ENCODE measurements around the gene GFER. TPM values are rescaled to one million over a fixed set of nuclear protein-coding genes. Genes with fewer than 3 reads are reported as not detected.

Gene GFER
- total and polyA plus RNA-seq, 4 donors = 7.4 to 28.4 (median 15.1) TPM

DNA sequence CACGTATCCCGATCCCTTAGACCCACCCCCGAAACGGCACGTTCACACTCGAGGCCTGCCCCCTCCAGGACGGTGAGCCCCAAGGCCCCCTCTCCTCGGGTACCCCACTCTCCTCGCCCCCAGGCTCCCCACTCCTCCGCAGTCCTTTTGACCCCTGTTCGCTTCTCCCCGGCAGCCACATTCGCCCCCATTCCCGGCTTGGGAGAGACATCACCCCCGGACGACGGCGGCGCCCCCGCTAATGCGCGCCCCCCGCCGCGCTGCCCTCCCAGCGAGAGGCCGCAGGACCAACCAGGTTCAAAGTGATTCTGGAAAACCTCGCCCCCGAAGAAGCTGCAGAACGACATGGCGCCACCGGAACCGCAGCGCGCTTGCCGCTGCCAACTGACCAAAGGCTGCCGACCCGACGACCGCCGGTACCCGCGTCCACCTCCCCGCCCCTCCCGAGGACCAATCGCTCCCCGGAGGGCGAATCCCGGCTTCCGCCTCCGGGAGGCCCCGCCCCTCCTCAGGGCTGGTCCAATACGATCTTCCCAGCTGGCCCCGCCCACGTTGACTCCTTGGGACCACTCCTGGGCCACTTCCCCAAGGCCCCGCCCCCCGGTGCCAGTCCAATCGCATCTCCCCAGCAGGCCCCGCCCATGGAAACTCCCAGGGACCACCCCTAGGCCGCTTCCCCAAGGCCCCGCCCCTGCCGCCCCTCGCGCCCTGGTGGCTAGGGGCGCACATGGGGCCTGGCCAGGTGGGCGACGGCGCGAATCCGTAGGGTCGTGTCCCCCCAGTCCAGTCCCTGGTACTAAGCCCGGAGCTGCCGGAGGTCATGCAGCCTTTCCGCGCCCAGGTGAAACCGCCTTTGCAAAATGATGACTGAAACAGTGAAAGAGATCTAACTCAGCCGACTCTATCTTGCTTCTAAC lies 40.9 kb upstream of the GFER start, which contains the start of gene MSRB1 (continued):
- peak; percentile 43 to 45 for TF ChIP-seq RXRA (IDR thresholded peaks at IDR 0.05)
- TF ChIP-seq SP1 (IDR thresholded peaks at IDR 0.05) = peak; percentile 93
- TF ChIP-seq TAF1 (conservative IDR thresholded peaks at IDR 0.05) = peak; percentile 89
- TF ChIP-seq GABPA (IDR thresholded peaks at IDR 0.05 in 1 of 2, conservative IDR thresholded peaks at IDR 0.05 in 1 of 2) = peak; percentile 19 to 88

- no peak overlapping the region for H3K9ac ChIP-seq (ENCODE audit: low read depth in 1 of 2, low read length in 2 of 2)
- H3K9me3 ChIP-seq (ENCODE audit: control insufficient read depth in 4 of 4, low read length in 3 of 4) = no peaks in the 10 kb centered on the region
- H3K27me3 ChIP-seq (ENCODE audit: control insufficient read depth in 4 of 4, insufficient read depth in 4 of 4, low read length in 3 of 4) = no peaks in the 10 kb centered on the region
- 96% methylated on average over 21 of the region's 21 CpGs for WGBS
- TF ChIP-seq REST (IDR thresholded peaks at IDR 0.05) (no peak), HNF4G (IDR thresholded peaks at IDR 0.05) (no peak), HNF4A (conservative IDR thresholded peaks at IDR 0.05) (no peak), NR2F2 (IDR thresholded peaks at IDR 0.05) (no peak), ZBTB33 (IDR thresholded peaks at IDR 0.05) (no peak), MAX (IDR thresholded peaks at IDR 0.05) (no peak), RXRA (IDR thresholded peaks at IDR 0.05) (no peak)
- TF ChIP-seq, protein P1, sequence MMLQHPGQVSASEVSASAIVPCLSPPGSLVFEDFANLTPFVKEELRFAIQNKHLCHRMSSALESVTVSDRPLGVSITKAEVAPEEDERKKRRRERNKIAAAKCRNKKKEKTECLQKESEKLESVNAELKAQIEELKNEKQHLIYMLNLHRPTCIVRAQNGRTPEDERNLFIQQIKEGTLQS (IDR thresholded peaks at IDR 0.05) = no peak
- no peak for DNase-seq (ENCODE audit: low spot score)
- peaks cover 0 to 4% (median 3%) of the 10 kb centered on the region in 4 donors for H3K36me3 ChIP-seq (ENCODE audit: control insufficient read depth in 4 of 4, insufficient read depth in 3 of 4, low read depth in 1 of 4, low read length in 3 of 4)
- no peak overlapping the region for H3K4me3 ChIP-seq (ENCODE audit: low read depth in 1 of 3, low read length in 3 of 3)
- peaks cover 4 to 35% (median 24%) of the 10 kb centered on the region in 4 donors for H3K4me1 ChIP-seq (ENCODE audit: control insufficient read depth in 4 of 4, insufficient read depth in 4 of 4, low read length in 3 of 4)
- H3K27ac ChIP-seq (ENCODE audit: low read depth in 1 of 2, low read length in 2 of 2) = no peak overlapping the region
Observed at GRCh38 chr16:1944612-1945199, 39.3 kb upstream of the GFER start.
